Endodermal cell (in vitro differentiated cells): ENCODE measurements around the gene TLL2. TPM values are rescaled to one million over a fixed set of nuclear protein-coding genes. Genes with fewer than 3 reads are reported as not detected.

Experiments
- DNase-seq: peaks from one replicate; pipeline ENCODE4 v3.0.0-alpha.2; 2017
- H3K27ac ChIP-seq: 2 replicates; pipeline ENCODE4 v1.5.1; 2013; ENCODE audit warnings: mild to moderate bottlenecking, low read depth, low read length, moderate library complexity
- H3K27me3 ChIP-seq: 2 replicates; pipeline ENCODE4 v1.6.1; 2013; ENCODE audit warnings: mild to moderate bottlenecking, low read length, moderate library complexity; ENCODE audit not compliant: insufficient read depth, control insufficient read depth, poor library complexity, severe bottlenecking
- H3K36me3 ChIP-seq: 2 replicates; pipeline ENCODE4 v1.7.0; 2013; ENCODE audit warnings: mild to moderate bottlenecking, low read length, moderate library complexity; ENCODE audit not compliant: control insufficient read depth, insufficient read depth
- H3K4me1 ChIP-seq: one replicate; pipeline ENCODE4 v1.7.0; 2013; ENCODE audit warnings: low read length; ENCODE audit not compliant: control insufficient read depth, insufficient read depth
- H3K4me3 ChIP-seq: 2 replicates; pipeline ENCODE4 v1.5.1; 2013; ENCODE audit warnings: mild to moderate bottlenecking, low read length, moderate library complexity
- H3K9ac ChIP-seq: 2 replicates; pipeline ENCODE4 v1.6.1; 2013; ENCODE audit warnings: mild to moderate bottlenecking, low read length, moderate library complexity; ENCODE audit not compliant: poor library complexity, severe bottlenecking; ENCODE audit errors: extremely low read depth
- H3K9me3 ChIP-seq: 2 replicates; pipeline ENCODE4 v1.6.1; 2013; ENCODE audit warnings: mild to moderate bottlenecking, low read length, moderate library complexity; ENCODE audit not compliant: control insufficient read depth
- H3K27ac Mint-ChIP-seq: 2 replicates; pipeline ENCODE4 v1.8.0; 2020; ENCODE audit warnings: mixed read lengths
- H3K27me3 Mint-ChIP-seq: 2 replicates; pipeline ENCODE4 v1.8.0; 2021; ENCODE audit warnings: mild to moderate bottlenecking, mixed read lengths; ENCODE audit not compliant: insufficient read depth
- H3K36me3 Mint-ChIP-seq: 2 replicates; pipeline ENCODE4 v1.8.0; 2020; ENCODE audit warnings: low read depth, mixed read lengths
- H3K4me1 Mint-ChIP-seq: 2 replicates; pipeline ENCODE4 v1.8.0; 2020; ENCODE audit warnings: mixed read lengths
- H3K4me3 Mint-ChIP-seq: 2 replicates; pipeline ENCODE4 v1.8.0; 2020; ENCODE audit warnings: mild to moderate bottlenecking, moderate library complexity, mixed read lengths
- H3K9me3 Mint-ChIP-seq: 2 replicates; pipeline ENCODE4 v1.8.0; 2020; ENCODE audit warnings: mild to moderate bottlenecking, mixed read lengths
- WGBS, 2 experiments: methylation state at CpG; one replicate each; pipeline versions ENCODE4 v1.1.5 to v1.1.7; 2013; ENCODE audit warnings: missing lambda C conversion rate in 2 of 2, mixed read lengths in 1 of 2; ENCODE audit not compliant: insufficient coverage in 1 of 2, insufficient read length in 1 of 2; 5-methylcytosine and 5-hydroxymethylcytosine counted together
- total RNA-seq, 2 donors: library from RNA; stranded (reverse); fragmentation: NEBNext Ultra II Directional in 1 of 2; extraction: Animal tissue kit (Norgen Biotek cat#: 25700) in 1 of 2; gene quantifications; 2 replicates in 1 of 2; 3 replicates in 1 of 2; pipeline ENCODE4 v1.2.1, GENCODE V29; 2021
- TF ChIP-seq, protein P1 (sequence below): fragments of 200-600 bp; sonication (generic); conservative IDR thresholded peaks from 2 replicates; pipeline ENCODE4 v1.5.0; 2021; ENCODE audit warnings: antibody characterized with exemption, mild to moderate bottlenecking

TLL2 gene
- total RNA-seq, 2 donors from 2014 or later = 0.11 to 0.18 TPM

DNA sequence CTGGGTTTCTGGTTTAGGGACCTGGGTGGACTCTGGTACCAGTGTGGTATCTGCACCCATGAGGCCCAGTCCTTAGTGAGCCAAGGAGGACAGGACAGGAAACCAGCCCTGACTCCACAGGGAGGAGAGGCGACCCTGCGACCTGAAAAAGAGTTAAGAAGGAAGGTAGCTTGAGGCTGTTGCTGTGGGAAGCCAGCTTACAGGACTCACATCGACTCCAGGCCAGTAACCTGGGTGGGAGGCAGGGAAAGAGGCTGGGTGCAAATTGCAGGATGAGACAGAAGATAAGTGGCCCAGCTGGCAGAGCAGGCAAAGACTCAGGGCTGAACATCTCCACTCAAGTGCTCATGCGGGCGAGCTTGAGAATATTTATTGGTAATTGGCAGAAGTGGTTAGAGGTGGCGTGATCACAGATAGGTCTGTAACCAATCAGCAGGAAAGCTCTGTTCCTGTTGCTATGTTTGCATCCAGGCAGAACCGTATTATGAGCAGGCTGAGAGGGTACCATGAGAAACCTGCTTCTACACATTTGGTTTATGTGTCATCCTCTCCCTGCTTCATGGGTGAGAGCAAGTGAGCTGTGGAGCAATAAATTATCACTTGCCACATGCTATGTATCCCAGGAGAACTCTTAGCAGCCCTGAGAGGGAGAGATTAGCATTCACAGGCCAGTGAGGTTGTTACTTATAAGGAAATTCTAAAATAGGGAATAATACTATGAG, 11.0 kb downstream of the TLL2 start:
- no peaks in the 10 kb centered on the region for H3K4me1 Mint-ChIP-seq
- Histone ChIP-seq H3K4me1 (no peaks in the 10 kb centered on the region), H3K27me3 (no peaks in the 10 kb centered on the region), H3K4me3 (no peak overlapping the region), H3K9me3 (no peaks in the 10 kb centered on the region), H3K36me3 (no peaks in the 10 kb centered on the region), H3K27ac (no peak overlapping the region), H3K9ac (no peak overlapping the region)
- H3K27me3 Mint-ChIP-seq = no peaks in the 10 kb centered on the region
- H3K36me3 Mint-ChIP-seq = no peaks in the 10 kb centered on the region
- no peak overlapping the region for H3K4me3 Mint-ChIP-seq
- no peak for DNase-seq
- no peaks in the 10 kb centered on the region for H3K9me3 Mint-ChIP-seq
- TF ChIP-seq, protein P1, sequence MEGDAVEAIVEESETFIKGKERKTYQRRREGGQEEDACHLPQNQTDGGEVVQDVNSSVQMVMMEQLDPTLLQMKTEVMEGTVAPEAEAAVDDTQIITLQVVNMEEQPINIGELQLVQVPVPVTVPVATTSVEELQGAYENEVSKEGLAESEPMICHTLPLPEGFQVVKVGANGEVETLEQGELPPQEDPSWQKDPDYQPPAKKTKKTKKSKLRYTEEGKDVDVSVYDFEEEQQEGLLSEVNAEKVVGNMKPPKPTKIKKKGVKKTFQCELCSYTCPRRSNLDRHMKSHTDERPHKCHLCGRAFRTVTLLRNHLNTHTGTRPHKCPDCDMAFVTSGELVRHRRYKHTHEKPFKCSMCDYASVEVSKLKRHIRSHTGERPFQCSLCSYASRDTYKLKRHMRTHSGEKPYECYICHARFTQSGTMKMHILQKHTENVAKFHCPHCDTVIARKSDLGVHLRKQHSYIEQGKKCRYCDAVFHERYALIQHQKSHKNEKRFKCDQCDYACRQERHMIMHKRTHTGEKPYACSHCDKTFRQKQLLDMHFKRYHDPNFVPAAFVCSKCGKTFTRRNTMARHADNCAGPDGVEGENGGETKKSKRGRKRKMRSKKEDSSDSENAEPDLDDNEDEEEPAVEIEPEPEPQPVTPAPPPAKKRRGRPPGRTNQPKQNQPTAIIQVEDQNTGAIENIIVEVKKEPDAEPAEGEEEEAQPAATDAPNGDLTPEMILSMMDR = no peak
- WGBS, 2 experiments = 88 to 96% methylated on average over 7 of the region's 7 CpGs
- H3K27ac Mint-ChIP-seq = no peak overlapping the region

DNA sequence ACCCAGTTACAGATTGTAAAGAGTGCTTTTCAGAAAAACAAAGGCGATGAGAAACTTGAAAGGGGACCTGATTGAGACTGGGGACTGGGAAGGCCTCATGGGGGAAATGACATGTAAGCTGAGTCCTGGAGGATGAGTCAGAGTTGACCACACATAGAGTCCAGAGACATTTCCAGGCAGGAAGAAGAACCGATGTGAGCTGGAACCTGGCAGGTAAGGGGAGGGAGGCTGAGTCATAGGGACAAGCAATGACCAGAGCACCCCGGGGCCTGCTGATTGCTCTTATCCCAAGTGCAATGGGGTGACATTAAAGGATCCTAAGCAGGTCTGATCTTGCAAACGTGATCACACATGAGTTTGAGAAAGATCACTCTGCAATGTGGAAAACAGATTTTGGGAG, 11.7 kb downstream of the TLL2 start:
- Histone ChIP-seq H3K9me3 (no peaks in the 10 kb centered on the region), H3K27me3 (no peaks in the 10 kb centered on the region), H3K9ac (no peak overlapping the region), H3K36me3 (no peaks in the 10 kb centered on the region), H3K4me3 (no peak overlapping the region), H3K27ac (no peak overlapping the region), H3K4me1 (no peaks in the 10 kb centered on the region)
- no peak overlapping the region for H3K27ac Mint-ChIP-seq
- H3K9me3 Mint-ChIP-seq = no peaks in the 10 kb centered on the region
- no peaks in the 10 kb centered on the region for H3K4me1 Mint-ChIP-seq
- 78 to 84% methylated on average over 4 of the region's 4 CpGs for WGBS, 2 experiments
- TF ChIP-seq, protein P1 = no peak
- no peak overlapping the region for H3K4me3 Mint-ChIP-seq
- no peaks in the 10 kb centered on the region for H3K27me3 Mint-ChIP-seq
- no peak for DNase-seq
- no peaks in the 10 kb centered on the region for H3K36me3 Mint-ChIP-seq

DNA sequence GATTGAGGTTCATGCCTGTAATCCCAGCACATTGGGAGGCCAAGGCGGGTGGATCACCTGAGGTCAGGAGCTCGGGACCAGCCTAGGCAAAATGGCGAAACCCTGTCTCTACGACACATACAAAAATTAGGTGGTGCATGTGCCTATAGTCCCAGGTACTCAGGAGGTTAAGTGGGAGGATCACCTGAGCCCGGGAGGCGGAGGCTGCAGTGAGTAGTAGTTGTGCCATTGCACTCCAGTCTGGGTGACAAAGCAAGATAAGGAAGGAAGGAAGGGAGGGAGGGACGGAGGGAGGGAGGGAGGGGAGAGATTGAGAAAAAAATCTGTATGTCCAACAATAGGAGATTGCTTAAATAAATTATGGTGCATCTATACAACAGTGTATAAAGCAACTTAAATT, 13.2 kb downstream of the TLL2 start:
- H3K9me3 Mint-ChIP-seq = no peaks in the 10 kb centered on the region
- H3K36me3 Mint-ChIP-seq = no peaks in the 10 kb centered on the region
- no peak overlapping the region for H3K27ac Mint-ChIP-seq
- H3K4me1 Mint-ChIP-seq = no peaks in the 10 kb centered on the region
- Histone ChIP-seq H3K9ac (no peak overlapping the region), H3K27ac (no peak overlapping the region), H3K9me3 (no peaks in the 10 kb centered on the region), H3K36me3 (no peaks in the 10 kb centered on the region), H3K4me1 (no peaks in the 10 kb centered on the region), H3K27me3 (no peaks in the 10 kb centered on the region), H3K4me3 (no peak overlapping the region)
- WGBS, 2 experiments = 90 to 93% methylated on average over 2 to 7 of the region's 7 CpGs
- TF ChIP-seq, protein P1 = no peak
- DNase-seq = no peak
- no peak overlapping the region for H3K4me3 Mint-ChIP-seq
- H3K27me3 Mint-ChIP-seq = no peaks in the 10 kb centered on the region
